Activated CD4-positive, alpha-beta T cell treated with anti-CD3 and anti-CD28 coated beads, Interleukin-2, amount 10 ng/mL, durations not matched to agents 24 days and 14 days (primary cell): Measurements from ENCODE around the gene ARHGEF16. TPM values are rescaled to one million over a fixed set of nuclear protein-coding genes. Genes with fewer than 3 reads are reported as not detected.

Experiments
- DNase-seq: peaks from one replicate; pipeline ENCODE4 v3.0.0; 2022
- H3K27ac Mint-ChIP-seq: one replicate; pipeline ENCODE4 v1.8.0; 2022; ENCODE audit warnings: mild to moderate bottlenecking, mixed read lengths
- H3K27me3 Mint-ChIP-seq: one replicate; pipeline ENCODE4 v1.8.0; 2022; ENCODE audit warnings: mixed read lengths
- H3K36me3 Mint-ChIP-seq: one replicate; pipeline ENCODE4 v1.8.0; 2022; ENCODE audit warnings: low read depth, mild to moderate bottlenecking, mixed read lengths
- H3K4me1 Mint-ChIP-seq: one replicate; pipeline ENCODE4 v1.8.0; 2021; ENCODE audit warnings: mixed read lengths
- H3K4me3 Mint-ChIP-seq: one replicate; pipeline ENCODE4 v1.8.0; 2022; ENCODE audit warnings: mild to moderate bottlenecking, moderate library complexity, mixed read lengths
- H3K9me3 Mint-ChIP-seq: one replicate; pipeline ENCODE4 v1.8.0; 2021; ENCODE audit warnings: mixed read lengths
- intact Hi-C: fragments of 100-400 bp; cut with micrococcal nuclease; formaldehyde crosslinking; loops from one replicate; pipeline ENCODE4 v1.15.1; 2023
- total RNA-seq: library from RNA; stranded (reverse); gene quantifications from 2 replicates; pipeline ENCODE4 v1.2.3, GENCODE V29; 2022

Gene ARHGEF16
- total RNA-seq, 1 donor from 2014 or later, result not detected

GRCh38 chr1:3417082-3417739, 37.3 kb upstream of the ARHGEF16 start:
- Mint-ChIP-seq H3K4me1 (no peaks in the 10 kb centered on the region), H3K9me3 (no peaks in the 10 kb centered on the region), H3K27ac (no peak overlapping the region), H3K36me3 (no peaks in the 10 kb centered on the region), H3K4me3 (no peak overlapping the region), H3K27me3 (peaks cover 2% of the 10 kb centered on the region)
- intact Hi-C loops, result no loop called here
- DNase-seq, result no peak

GRCh38 chr1:3417934-3418333, 36.5 kb upstream of the ARHGEF16 start:
- Mint-ChIP-seq H3K4me3 (no peak overlapping the region), H3K27ac (no peak overlapping the region), H3K27me3 (peaks cover 2% of the 10 kb centered on the region)

GRCh38 chr1:3418600-3418999, 35.9 kb upstream of the ARHGEF16 start:
- intact Hi-C loops, result no loop called here
- H3K36me3 Mint-ChIP-seq, result no peaks in the 10 kb centered on the region
- no peak overlapping the region for H3K27ac Mint-ChIP-seq
- no peak for DNase-seq
- H3K4me3 Mint-ChIP-seq, result no peak overlapping the region
- no peaks in the 10 kb centered on the region for H3K9me3 Mint-ChIP-seq
- H3K27me3 Mint-ChIP-seq, result peaks cover 2% of the 10 kb centered on the region
- no peaks in the 10 kb centered on the region for H3K4me1 Mint-ChIP-seq

More at GRCh38 chr1:3417934-3418333, 36.5 kb upstream of the ARHGEF16 start:
- no peak for DNase-seq
- H3K4me1 Mint-ChIP-seq, result no peaks in the 10 kb centered on the region
- H3K9me3 Mint-ChIP-seq, result no peaks in the 10 kb centered on the region
- intact Hi-C loops, result no loop called here
- H3K36me3 Mint-ChIP-seq, result no peaks in the 10 kb centered on the region

GRCh38 chr1:3419415-3420204, 34.9 kb upstream of the ARHGEF16 start:
- Mint-ChIP-seq H3K27ac (no peak overlapping the region), H3K4me3 (no peak overlapping the region), H3K4me1 (no peaks in the 10 kb centered on the region), H3K36me3 (no peaks in the 10 kb centered on the region), H3K9me3 (no peaks in the 10 kb centered on the region), H3K27me3 (peaks cover 2% of the 10 kb centered on the region)
- intact Hi-C loops, result loop anchor here (10.0 kb wide), 1 partner anchor 405 kb away; no protein-coding TSS in a partner anchor
- no peak for DNase-seq

- Mint-ChIP-seq H3K4me3 (no peak overlapping the region), H3K27me3 (peaks cover 2% of the 10 kb centered on the region), H3K27ac (no peak overlapping the region), H3K4me1 (no peaks in the 10 kb centered on the region), H3K9me3 (no peaks in the 10 kb centered on the region), H3K36me3 (no peaks in the 10 kb centered on the region)
- intact Hi-C loops, result loop anchor here (10.0 kb wide), 1 partner anchor 406 kb away; no protein-coding TSS in a partner anchor
- DNase-seq, result no peak
These were observed 34.1 kb upstream of the ARHGEF16 start for GRCh38 chr1:3420218-3420951.

GRCh38 chr1:3422638-3423037, 31.8 kb upstream of the ARHGEF16 start:
- no peaks in the 10 kb centered on the region for H3K36me3 Mint-ChIP-seq
- no peaks in the 10 kb centered on the region for H3K9me3 Mint-ChIP-seq
- intact Hi-C loops, result loop anchor here (10.0 kb wide), 1 partner anchor 408 kb away; no protein-coding TSS in a partner anchor
- peaks cover 2% of the 10 kb centered on the region for H3K27me3 Mint-ChIP-seq
- H3K27ac Mint-ChIP-seq, result no peak overlapping the region
- no peaks in the 10 kb centered on the region for H3K4me1 Mint-ChIP-seq
- no peak for DNase-seq
- no peak overlapping the region for H3K4me3 Mint-ChIP-seq

GRCh38 chr1:3423245-3423829, 31.1 kb upstream of the ARHGEF16 start:
- H3K9me3 Mint-ChIP-seq, result no peaks in the 10 kb centered on the region
- H3K4me1 Mint-ChIP-seq, result no peaks in the 10 kb centered on the region
- intact Hi-C loops, result loop anchor here (10.0 kb wide), 1 partner anchor 409 kb away; no protein-coding TSS in a partner anchor
- H3K27ac Mint-ChIP-seq, result no peak overlapping the region
- H3K27me3 Mint-ChIP-seq, result peaks cover 2% of the 10 kb centered on the region
- no peaks in the 10 kb centered on the region for H3K36me3 Mint-ChIP-seq
- no peak for DNase-seq
- no peak overlapping the region for H3K4me3 Mint-ChIP-seq

GRCh38 chr1:3423896-3424611, 30.4 kb upstream of the ARHGEF16 start:
- H3K27ac Mint-ChIP-seq, result no peak overlapping the region
- H3K27me3 Mint-ChIP-seq, result peaks cover 2% of the 10 kb centered on the region
- no peaks in the 10 kb centered on the region for H3K36me3 Mint-ChIP-seq
- intact Hi-C loops, result loop anchor here (10.0 kb wide), 1 partner anchor 409 kb away; no protein-coding TSS in a partner anchor
- H3K4me3 Mint-ChIP-seq, result no peak overlapping the region
- H3K4me1 Mint-ChIP-seq, result no peaks in the 10 kb centered on the region
- no peak for DNase-seq
- no peaks in the 10 kb centered on the region for H3K9me3 Mint-ChIP-seq

GRCh38 chr1:3425486-3426215, 28.8 kb upstream of the ARHGEF16 start:
- Mint-ChIP-seq H3K36me3 (no peaks in the 10 kb centered on the region), H3K9me3 (no peaks in the 10 kb centered on the region), H3K27me3 (peaks cover 2% of the 10 kb centered on the region), H3K4me3 (no peak overlapping the region), H3K27ac (no peak overlapping the region), H3K4me1 (no peaks in the 10 kb centered on the region)
- intact Hi-C loops, result loop anchor here (10.0 kb wide), 1 partner anchor 411 kb away; no protein-coding TSS in a partner anchor
- DNase-seq, result no peak

- intact Hi-C loops, result loop anchor here (10.0 kb wide), 1 partner anchor 412 kb away; no protein-coding TSS in a partner anchor
- H3K27ac Mint-ChIP-seq, result no peak overlapping the region
- no peaks in the 10 kb centered on the region for H3K36me3 Mint-ChIP-seq
These were observed 27.4 kb upstream of the ARHGEF16 start for GRCh38 chr1:3426956-3427535.

GRCh38 chr1:3427711-3428704, 26.5 kb upstream of the ARHGEF16 start:
- Mint-ChIP-seq H3K36me3 (no peaks in the 10 kb centered on the region), H3K9me3 (no peaks in the 10 kb centered on the region), H3K4me1 (no peaks in the 10 kb centered on the region), H3K4me3 (no peak overlapping the region), H3K27ac (no peak overlapping the region), H3K27me3 (no peaks in the 10 kb centered on the region)
- no peak for DNase-seq
- intact Hi-C loops, result loop anchor here (10.0 kb wide), 1 partner anchor 413 kb away; no protein-coding TSS in a partner anchor

More at GRCh38 chr1:3426956-3427535, 27.4 kb upstream of the ARHGEF16 start:
- Mint-ChIP-seq H3K27me3 (no peaks in the 10 kb centered on the region), H3K4me3 (no peak overlapping the region), H3K4me1 (no peaks in the 10 kb centered on the region), H3K9me3 (no peaks in the 10 kb centered on the region)
- DNase-seq, result no peak
